Stromal cell of bone marrow (primary cell): ENCODE data around the gene KDM6B.
A peak's percentile ranks its signal among the peaks of the same experiment; 100 is the strongest.

Experiments used
- DNase-seq: peaks from one replicate; pipeline ENCODE4 v3.0.0-alpha.2; 2012; ENCODE audit warnings: low read depth

Gene KDM6B

DNA sequence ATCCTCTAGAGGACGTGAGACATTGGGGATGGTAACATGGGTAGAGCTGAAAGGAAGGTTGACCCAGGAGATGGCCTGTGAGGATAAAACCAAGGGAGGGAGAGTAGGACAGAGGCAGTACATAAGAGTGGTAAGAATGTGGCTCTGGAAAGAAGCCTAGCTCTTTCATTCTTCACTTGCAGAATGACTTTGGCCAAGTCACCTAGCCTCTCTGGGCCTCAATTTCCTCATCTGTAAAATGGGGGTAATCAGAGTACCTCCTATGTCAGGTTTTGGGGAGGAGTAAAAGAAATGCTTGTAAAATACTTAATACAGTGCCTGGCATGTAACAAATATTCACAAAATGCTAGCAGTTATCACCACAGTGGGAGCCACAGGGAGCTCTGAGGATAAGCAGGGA lies 6.9 kb downstream of the KDM6B start:
- DNase-seq, result no peak

- peak; percentile 88 for DNase-seq
Measured at GRCh38 chr17:7841396-7841914, 7.4 kb downstream of the KDM6B start.

- peak; percentile 71 for DNase-seq
Measured at GRCh38 chr17:7841915-7842379, 7.9 kb downstream of the KDM6B start.

DNA sequence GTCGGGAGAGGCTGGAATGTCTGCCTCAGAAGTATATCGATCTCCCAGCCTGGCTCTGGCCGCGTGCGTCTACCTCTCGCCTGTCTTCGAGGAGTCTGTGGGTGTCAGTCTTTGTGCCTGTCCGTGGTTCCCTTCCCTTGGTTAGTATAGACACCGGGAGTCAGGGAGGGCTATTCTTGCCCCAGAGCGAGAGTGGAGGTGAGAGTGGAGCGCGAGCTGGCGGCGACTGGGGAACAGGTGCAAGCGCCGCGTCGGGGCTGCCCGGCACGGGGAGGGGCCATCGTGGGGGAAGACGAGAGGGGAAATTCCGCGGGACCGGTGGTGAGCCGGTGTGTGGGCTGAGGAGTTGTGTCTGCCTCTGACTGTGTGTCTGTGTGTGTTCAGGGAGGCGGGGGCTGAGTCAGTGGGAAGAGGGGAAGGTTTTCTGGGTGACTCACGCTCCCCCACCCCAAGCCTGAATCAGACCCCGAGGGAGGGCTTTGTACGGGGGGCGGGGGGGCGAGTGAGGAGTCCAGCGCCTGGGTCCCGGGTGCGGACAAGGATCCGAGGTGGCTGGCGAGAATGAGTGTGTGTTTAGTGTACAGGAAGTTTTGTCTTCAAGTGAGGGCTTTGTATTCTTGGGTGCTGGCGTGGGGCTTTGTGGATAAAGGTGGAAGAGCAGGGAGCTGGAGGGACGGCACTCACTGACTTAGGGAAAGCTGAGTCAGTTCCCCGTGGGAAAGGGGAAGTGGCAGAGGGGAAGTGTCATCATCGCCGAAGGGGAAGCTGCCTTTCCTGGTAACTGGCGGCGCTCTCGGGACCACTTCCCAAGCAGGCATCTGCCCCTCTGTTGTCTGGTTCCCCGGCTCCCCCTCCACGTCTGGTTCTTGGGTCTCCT lies 8.6 kb downstream of the KDM6B start:
- peak; percentile 90 for DNase-seq

- no peak for DNase-seq
Measured at GRCh38 chr17:7843257-7843535, 9.2 kb downstream of the KDM6B start.

- peak; percentile 52 for DNase-seq
Measured at GRCh38 chr17:7843536-7844291, 9.7 kb downstream of the KDM6B start.

GRCh38 chr17:7844292-7845154 lies 10.5 kb downstream of the KDM6B start:
- peak; percentile 96 for DNase-seq

GRCh38 chr17:7845359-7846062 lies 11.5 kb downstream of the KDM6B start:
- DNase-seq, result no peak

GRCh38 chr17:7846063-7846735 lies 12.2 kb downstream of the KDM6B start:
- DNase-seq, result no peak

- DNase-seq, result no peak
Measured at GRCh38 chr17:7846765-7847661, 13.0 kb downstream of the KDM6B start.

- no peak for DNase-seq
Measured at GRCh38 chr17:7848131-7848579, 14.1 kb downstream of the KDM6B start.

- DNase-seq, result no peak
Measured at GRCh38 chr17:7848739-7849129, 14.7 kb downstream of the KDM6B start.

DNA sequence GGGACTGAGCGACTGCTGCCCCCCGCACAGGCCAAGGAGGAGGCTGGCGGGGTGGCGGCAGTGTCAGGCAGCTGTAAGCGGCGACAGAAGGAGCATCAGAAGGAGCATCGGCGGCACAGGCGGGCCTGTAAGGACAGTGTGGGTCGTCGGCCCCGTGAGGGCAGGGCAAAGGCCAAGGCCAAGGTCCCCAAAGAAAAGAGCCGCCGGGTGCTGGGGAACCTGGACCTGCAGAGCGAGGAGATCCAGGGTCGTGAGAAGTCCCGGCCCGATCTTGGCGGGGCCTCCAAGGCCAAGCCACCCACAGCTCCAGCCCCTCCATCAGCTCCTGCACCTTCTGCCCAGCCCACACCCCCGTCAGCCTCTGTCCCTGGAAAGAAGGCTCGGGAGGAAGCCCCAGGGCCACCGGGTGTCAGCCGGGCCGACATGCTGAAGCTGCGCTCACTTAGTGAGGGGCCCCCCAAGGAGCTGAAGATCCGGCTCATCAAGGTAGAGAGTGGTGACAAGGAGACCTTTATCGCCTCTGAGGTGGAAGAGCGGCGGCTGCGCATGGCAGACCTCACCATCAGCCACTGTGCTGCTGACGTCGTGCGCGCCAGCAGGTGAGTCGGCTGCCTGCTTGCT lies 15.2 kb downstream of the KDM6B start:
- DNase-seq, result no peak

DNA sequence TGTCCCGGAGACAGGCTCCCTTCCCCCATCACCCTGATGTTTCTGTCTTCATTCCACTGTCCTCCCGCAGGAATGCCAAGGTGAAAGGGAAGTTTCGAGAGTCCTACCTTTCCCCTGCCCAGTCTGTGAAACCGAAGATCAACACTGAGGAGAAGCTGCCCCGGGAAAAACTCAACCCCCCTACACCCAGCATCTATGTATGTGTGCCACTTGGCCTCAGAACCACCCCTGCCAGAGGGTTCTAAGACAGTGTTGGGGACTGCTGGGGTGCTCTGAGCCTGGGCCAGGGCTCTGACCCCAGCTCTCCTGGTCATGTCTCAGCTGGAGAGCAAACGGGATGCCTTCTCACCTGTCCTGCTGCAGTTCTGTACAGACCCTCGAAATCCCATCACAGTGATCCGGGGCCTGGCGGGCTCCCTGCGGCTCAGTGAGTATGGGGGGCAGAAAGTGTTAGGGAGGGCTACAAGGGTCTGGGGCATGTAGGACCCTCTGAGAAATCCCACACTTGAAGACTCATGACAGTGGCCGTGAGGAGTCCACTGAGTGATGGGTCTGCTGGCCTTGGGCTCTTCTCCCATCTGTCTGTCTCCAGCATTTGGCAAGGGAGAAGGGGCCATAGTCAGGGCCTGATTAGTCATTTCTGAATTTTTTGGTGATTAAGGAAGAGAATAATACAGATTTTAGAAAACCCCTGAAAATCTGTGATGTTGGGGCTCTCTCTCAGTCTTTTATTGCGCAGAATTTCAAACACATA lies 15.9 kb downstream of the KDM6B start:
- DNase-seq, result no peak

DNA sequence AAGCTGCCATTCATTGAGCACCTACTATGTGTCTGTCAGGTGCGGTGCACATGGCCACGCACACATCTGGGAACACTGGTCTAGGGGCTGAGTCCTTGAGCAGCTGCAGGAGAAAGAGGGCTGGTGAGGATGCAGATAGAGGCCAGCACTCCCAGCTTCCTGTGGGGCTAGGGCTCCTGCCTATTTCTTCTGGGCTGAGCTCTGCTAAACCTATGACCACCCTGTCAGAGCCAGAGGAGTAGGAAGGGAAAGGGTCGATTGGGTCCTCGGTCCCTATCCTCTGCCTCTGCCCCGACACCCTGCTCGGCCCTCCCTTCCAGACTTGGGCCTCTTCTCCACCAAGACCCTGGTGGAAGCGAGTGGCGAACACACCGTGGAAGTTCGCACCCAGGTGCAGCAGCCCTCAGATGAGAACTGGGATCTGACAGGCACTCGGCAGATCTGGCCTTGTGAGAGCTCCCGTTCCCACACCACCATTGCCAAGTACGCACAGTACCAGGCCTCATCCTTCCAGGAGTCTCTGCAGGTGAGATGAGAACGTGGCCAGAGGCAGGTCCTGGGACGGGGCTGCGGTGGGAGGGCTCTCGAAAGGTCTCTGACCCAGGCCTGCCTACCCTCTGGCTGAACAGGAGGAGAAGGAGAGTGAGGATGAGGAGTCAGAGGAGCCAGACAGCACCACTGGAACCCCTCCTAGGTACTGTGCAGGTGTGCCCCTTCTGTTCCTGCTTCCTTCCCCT lies 16.9 kb downstream of the KDM6B start:
- DNase-seq, result no peak

DNA sequence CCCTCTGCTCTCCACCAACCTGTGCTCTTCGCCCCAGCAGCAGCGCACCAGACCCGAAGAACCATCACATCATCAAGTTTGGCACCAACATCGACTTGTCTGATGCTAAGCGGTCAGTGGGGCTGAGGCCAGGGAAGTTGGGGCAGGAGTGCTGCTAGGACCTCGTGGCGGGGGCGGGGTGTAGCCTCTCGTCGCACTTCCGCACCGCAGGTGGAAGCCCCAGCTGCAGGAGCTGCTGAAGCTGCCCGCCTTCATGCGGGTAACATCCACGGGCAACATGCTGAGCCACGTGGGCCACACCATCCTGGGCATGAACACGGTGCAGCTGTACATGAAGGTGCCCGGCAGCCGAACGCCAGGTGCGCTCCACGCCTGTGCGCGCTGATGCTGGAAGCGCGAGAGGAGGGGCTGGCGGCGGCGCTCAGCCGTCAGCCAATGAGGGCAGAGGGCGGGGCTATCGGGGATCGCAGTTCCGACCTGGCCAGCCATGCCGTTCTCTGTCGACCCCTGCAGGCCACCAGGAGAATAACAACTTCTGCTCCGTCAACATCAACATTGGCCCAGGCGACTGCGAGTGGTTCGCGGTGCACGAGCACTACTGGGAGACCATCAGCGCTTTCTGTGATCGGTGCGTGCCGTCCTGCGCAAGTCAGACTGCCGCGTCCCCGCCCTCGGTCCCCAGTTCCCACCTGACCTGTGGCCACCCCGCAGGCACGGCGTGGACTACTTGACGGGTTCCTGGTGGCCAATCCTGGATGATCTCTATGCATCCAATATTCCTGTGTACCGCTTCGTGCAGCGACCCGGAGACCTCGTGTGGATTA lies 17.6 kb downstream of the KDM6B start:
- DNase-seq, result no peak

DNA sequence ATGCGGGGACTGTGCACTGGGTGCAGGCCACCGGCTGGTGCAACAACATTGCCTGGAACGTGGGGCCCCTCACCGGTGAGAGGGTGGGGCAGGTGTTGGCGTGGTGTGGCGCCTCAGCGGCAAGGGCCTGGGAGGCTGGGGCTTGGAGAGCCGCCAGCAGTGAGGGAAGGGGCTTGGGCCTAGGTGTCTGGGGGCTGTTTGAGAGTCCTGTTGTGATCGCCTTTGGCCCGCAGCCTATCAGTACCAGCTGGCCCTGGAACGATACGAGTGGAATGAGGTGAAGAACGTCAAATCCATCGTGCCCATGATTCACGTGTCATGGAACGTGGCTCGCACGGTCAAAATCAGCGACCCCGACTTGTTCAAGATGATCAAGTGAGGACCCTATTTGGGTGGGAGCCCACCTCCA lies 18.2 kb downstream of the KDM6B start:
- DNase-seq, result no peak
